HG03097 (cell line): Measurements from ENCODE around the gene NELL1.
A peak's percentile ranks its signal among the peaks of the same experiment; 100 is the strongest.

Experiments used
- ATAC-seq: cut with Tn5 transposase; IDR thresholded peaks from one replicate; pipeline ENCODE4 v1.9.1; 2021; ENCODE audit not compliant: unreplicated experiment, low FRiP score

NELL1 gene

DNA sequence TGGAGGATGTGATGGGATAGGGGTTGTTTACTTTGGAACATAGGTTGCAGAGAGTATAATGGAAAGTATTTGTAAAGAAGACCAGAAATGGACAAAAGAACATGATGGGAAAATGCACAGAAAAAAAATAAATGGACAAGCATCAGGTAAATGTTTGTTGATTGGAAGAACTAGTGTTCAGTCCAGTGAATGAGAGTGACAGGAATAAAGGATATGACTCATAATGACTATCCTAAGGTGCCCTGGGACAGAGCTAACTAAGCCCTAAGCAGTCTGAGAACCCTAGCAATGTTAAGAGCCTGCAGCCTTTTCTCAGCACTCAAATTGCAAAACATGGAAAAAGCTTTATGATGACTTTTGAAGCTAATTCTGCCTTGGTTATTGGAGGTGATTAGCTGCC is 790.7 kb downstream of the NELL1 start:
- no peak for ATAC-seq

DNA sequence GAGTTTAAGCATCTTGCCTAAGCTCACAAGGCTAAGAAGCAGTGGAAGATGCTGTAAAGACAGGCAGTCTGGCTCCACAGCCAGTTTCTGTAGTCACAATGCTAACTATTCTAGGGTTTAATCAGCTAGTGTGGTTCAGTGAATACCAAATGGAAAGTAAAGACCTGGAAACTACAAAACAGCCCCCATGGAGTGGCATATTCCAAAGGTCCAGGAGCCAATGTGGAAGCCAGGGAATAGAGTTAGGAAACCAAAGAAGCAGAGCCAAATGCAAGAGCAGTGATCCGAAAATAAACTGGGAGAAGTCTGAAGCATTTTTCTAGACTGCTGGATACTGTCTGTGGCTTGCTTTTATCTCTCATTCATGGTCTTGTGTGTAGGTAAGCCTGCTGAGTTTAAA is 792.3 kb downstream of the NELL1 start:
- ATAC-seq, result no peak

DNA sequence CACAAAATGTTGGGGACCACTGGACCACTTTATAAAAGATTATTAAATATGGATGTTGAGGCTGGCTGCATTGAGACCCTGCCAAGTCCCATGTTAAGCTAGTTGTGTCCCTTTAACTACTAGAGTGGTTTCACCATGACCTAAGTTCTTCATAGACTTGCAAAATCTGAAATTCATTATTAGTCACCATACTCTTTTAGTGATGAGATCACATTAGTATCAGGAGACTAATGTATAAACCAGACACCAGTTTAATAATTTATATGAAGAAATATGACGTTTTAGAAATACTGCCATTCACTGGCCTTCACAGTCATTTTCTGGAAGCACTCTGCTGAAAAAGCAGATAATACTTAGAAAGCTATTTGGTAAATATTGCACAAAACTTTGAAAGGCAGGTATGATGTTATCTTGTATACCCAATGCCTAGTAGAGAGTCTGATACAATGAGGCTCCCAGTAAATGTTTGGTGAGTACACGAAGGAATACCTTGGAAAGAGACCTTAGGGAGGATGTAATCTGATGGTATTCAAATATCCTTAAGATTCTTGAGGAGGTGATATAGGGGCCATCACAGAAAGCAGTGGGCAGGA is 795.3 kb downstream of the NELL1 start:
- ATAC-seq, result peak; percentile 85

DNA sequence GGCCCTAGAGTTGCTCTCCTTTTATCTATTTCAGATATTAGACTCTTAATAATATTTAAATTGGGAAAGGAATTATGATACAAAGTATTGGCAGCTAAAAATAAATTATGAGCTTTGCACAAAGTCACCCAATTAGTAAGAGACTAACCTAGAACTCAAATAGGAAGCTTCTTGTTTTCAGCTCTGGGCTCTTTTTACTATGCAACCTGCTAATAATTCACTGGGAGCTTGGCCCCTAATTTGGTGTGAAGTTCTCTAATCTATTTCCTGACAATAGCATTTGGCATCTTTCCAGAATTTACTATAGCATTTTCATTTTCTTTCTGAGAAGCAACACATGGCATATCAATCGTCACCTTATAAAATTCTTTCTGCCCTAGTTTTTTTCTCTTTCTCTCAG is 795.8 kb downstream of the NELL1 start:
- ATAC-seq, result no peak

DNA sequence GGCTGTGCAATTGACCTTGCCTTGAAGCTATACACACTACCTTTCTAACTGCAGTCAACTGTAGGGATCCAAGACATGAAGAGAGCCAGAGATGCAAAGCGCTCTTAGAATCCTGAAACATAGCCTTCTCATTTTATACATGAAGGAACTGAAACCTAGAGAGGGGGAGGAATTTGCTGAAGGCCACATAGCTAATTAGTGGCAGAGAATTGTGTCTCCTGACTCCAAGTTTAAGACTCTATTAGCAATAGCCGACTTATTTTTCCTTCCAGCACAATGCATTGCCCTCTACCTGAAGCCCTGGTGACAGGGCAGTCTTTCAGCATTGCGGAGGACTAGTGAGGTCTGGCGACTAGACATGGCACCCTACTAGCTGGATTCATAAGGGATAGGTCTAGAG is 796.5 kb downstream of the NELL1 start:
- no peak for ATAC-seq

DNA sequence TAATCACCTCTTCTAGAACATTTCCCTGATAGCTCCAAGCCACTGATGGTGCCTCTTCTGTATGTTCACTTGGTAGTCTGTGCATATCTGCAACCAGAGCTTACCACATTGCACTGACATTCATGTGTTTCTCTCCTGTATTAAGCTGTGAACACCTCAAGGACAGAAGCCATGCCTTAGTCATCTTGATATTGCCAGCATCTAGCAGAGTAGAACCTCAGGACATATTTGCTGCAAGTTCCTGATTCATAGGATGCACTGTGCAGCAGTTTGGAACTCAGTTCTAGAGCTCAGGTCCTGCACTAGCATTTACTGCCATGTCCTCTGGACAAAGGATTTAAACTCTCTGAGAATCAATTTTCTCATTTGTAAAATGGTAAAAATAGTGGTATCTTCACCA is 801.1 kb downstream of the NELL1 start:
- no peak for ATAC-seq

DNA sequence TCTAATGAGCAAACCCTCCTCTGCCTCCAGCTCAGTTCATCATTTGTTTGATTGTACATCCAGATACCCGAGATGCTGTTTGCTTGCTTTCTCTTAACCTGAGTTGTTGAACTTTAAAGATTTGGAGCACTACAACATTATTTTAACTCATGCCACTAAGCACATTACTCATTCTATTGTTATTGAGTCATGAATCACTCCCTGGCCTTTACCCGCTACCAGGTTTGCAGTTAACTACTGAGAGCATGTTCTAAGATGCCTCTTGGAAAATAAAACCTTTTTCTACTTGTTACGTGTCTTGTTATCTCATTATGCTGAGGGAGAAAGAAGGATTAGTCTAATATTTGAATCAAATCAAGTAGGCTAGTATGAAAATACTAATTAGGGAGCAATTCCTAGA is 802.9 kb downstream of the NELL1 start:
- ATAC-seq, result no peak

DNA sequence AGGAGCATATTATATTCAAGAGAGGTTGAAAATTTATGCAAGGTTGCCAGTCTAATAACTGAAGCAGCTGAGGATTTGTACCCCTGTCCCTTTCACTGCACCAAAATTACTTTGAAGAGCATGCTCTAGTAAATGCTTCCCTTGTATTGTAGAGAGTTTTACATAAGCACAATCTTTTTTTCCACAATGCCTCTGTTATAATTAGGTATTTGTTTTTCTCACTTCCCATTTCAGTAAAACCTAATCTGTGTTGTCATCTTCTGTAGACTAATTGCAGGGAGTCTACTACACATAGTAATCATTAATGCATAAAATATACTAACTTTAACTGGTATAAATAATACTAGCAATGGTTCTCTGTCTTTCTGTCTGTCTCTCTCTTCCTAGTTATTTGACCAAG is 805.1 kb downstream of the NELL1 start:
- ATAC-seq, result no peak

DNA sequence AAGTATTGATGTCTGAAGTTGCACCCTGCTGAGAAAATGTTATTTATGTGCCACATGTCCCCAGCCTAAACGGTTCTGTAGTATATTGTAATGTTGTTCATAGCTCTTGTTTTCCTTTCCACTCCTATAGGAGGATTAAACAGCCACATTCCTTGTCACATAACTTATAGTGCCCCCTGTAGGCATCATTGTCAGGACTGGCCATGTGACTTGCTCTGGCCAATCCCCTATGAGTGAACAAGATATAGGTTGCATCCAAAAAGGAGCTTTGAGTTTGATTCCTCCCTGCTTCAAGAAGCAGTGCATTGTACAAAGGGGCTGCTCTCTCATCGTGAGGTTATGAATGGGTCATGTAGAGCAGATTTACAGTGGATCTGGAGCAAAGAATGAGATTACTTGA is 805.9 kb downstream of the NELL1 start:
- ATAC-seq, result no peak

DNA sequence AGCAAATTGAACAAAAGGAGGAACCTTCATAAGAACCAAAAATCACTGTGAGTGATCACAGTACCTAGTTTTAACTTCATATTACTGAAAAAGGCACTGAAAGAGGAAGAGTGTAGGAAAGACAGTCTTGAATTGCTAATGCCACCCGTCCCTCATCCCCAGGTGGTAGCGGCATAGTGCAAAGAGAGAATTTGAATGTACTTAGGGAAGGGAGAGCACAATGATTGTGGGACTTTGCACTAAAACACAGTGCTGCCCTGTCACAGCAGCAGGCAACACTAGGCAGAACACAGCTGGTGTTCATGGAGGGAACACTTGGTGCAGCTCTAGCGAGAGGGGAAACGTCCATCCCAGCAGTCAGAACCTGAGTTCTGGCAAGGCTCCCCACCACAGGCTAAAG is 807.2 kb downstream of the NELL1 start:
- ATAC-seq, result no peak

DNA sequence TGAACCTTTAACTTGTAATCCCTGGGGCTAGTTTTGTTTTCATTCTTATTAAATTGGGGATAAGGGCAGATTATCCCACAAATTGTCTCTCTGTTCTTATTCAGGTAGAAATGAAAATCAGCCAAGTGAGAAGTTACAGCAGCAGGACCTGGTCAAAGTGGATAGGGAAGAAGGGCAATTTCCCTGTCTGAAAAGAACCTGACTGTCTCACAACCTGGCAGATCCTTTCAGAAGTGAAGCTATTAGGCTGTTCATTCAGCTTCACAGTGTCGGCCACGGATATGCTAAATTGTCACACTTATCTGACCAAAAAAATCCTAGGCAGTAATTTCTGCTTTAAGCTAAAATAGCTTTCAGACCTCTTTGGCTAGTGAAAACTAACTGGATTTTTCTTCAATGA is 810.9 kb downstream of the NELL1 start:
- no peak for ATAC-seq

DNA sequence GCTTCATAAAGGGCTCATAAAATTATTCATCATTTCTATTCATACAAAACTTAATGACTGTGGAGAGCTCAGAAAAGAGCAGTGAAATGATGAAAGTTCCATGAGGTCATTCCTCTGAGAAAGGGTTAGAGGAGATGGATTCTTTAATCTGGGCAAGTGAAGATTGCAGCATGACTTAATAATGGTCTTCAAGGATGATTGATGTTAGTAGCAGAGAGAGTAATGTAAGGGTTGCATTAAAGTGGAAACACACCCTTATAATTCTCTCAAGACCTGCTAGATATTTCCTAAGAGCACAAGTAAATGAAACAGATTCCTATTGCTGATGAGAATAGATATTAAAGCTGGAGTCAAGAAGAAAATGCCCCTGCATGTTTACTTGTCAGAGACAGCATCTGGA is 811.9 kb downstream of the NELL1 start:
- no peak for ATAC-seq

DNA sequence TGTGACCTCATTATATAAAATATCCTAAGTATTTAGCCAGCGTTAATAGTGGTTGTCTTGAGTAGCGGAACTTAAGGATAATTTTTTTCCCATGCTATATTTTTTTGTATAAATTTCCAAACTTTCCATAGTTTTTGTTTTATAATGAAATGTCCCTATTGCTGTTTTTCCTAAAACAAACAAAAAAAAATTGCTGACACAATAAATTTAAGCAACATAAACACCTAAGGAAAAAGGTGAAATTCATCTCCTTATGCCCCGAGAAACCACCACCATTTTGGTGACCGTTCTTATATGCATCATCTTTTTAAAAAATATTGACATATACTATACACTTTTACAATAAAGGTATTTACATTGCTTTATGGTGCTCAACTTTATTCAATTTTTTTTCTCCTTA is 814.7 kb downstream of the NELL1 start:
- no peak for ATAC-seq

DNA sequence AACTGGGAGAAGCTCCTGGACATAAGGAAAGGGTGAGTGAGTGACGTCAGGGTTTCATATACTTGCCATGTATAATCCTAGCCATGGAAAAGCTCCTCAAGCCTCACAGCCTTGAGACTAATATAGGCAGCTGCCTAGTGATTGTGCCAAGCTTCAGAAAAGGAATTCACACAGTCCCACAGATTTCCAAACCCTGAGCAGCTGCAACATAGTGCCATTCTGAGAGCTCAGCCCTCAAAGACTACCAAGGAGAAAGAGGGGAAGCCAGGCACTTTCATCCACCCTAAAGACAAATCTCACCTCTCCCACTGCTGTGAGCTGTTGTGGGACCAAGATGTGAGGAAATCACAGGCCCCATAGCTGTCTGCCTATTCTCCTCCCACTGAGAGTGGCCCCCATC is 815.6 kb downstream of the NELL1 start:
- ATAC-seq, result no peak

DNA sequence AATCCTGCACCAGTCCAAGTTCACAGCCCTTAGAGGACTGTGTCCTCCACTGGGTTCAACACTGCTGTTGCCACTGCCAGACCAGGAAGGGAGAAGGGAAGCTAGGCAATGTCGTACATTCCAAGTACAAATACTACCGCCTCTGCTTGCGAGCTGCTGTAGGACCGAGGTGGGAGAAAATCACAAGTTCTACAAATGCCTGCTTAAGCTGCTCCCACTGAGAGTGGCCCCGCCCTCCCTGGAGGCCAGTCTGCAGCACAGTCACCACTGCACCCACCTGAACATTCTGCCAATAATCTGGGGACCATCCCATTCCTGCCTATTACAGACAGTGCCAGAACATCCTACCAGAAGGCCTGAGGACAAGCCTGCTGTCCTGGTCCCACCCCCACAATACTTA is 816.0 kb downstream of the NELL1 start:
- no peak for ATAC-seq

DNA sequence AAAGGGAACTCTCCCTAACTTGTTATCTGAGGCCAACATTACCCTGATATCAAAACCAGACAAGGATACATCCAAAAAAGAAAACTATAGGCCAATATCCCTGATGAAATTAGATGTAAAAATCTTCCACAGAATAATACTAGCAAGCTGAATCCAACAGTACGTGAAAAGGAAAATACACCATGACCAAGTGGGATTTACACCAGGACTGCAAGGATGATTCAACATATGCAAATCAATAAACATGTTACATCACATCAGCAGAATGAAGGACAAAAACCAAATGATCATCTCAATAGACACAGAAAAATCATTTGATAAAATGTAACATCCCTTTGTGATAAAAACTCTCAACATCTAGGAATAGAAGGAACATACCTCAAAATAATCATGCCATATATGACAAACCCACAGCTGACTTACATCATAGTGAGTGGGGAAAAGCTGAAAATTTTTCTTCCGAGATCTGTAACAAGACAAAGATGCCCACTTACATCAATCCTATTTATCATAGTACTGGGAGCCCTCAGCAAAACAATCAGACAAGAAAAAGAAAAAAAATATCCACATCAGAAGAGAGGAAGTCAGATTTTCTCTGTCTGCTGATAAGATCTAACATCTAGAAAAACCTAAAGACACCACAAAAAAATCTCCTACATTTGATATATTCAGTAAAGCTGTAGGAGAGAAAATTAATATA is 820.2 kb downstream of the NELL1 start:
- no peak for ATAC-seq

DNA sequence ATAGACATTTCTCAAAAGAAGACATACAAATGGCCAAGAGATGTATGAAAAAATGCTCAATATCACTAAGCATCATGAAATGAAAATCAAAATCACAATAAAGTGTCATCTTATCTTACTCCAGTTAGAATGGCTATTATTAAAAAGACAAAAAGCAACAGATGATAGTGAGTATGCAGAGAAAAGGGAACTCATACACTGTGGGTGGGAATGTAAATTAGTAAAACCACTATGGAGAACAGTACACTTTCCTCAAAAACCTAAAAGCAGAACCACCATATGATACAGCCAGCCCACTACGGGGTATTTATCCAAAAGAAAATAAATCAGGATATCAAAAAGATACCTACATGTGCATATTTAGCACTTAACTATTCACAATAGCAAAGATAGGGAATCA is 823.5 kb downstream of the NELL1 start:
- ATAC-seq, result no peak

DNA sequence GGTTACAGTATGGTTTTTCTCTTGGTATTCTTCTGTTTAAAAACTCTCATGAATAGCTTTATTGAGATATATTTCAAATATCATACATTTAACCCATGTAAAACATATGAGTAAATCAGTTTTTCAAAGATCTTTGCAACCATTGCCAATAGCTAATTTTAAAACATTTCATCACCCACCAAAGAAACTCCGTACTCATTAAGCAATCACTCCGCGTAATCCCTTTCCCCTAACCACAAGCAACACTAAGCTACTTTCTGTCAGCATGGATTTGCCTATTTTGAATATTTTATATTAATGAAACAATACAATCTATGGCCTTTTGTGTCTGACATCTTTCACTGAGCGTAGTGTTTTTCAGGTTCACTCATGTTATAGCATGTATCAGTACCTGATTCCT is 825.6 kb downstream of the NELL1 start:
- no peak for ATAC-seq

DNA sequence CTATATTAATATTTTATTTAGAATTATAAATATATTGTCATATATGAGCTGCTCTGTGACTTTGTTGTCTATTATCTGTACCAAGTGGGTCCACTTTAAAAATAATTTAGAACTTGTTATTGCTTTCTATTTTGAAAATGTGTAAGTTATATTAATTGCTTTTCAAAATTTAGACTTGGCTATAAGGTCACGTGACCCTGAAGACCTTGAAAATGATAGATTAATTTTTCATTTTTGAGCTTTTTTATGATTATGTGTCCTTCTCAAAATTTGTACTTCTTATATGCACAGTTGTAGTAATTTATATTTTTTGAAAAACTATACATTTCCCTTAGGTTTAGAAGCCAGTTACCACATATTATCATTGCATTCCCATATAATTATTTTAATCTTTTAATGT is 826.5 kb downstream of the NELL1 start:
- no peak for ATAC-seq

DNA sequence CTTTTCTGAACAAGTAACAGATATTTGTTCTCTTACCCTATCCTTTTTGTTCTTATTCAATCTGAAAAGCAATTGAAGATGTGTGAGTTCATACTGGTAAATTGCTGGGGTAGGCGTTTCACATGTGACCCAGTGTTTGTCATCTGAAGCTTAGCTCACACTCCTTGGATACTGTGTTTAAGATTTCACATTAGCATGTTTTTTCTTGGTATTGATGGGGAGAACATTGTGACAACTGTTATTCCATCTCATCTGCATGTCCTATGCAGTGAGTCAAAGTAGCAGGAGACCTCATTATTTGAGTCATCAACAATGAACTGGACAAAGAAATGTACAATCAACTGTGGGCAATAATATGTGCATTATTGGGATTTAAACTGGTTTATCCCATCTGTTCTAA is 831.9 kb downstream of the NELL1 start:
- no peak for ATAC-seq

DNA sequence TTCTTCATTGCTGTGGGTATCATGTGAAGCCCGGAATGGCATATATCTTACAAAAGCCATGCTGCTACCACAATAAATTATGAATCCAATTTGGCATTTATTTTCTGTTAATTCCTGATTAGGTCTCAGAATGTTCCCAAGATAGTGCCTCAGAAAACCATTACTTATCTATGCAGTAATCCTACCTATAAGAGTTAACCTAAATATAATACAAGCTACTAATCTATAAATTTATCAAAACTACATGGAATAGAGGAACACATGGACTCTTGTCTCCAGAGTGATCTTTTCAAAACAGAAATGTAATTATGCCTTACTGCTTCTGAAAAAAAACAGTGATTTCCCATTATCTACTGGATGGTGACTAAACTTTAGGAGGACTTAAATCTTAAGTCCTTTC is 835.7 kb downstream of the NELL1 start:
- ATAC-seq, result no peak

DNA sequence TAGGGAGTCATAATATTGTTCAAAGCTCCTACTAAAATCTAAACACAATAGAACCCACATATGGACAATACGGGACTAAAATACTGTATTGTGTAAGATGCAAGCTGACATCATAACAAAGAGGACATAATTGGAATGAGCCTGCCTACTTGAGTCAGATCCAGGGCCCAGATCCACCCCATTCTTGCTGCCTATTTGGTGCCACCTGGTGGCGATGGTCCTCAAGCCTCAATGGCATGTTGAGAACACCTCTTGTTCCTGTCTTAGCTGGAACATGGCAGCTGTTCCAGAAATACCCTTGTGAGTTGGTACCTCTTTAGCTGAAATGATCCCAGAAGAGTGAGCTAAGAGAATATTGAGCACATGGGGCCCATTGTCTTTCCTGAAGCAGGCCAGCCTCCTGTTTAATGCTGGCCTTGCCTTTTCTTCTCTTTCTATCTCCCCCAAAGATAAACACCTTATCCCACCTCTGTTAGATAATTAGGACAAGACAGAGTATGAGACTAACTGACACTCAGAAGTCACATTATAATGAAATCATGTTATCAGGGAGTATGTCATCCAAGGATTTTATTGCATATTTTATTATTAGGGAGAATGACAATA is 842.6 kb downstream of the NELL1 start:
- no peak for ATAC-seq
